Measurements from ENCODE around the gene PRKCA.

PRKCA gene

GRCh38 chr17:66762276-66762675 lies 459.9 kb downstream of the PRKCA start:
- no peak for DNase-seq

DNA sequence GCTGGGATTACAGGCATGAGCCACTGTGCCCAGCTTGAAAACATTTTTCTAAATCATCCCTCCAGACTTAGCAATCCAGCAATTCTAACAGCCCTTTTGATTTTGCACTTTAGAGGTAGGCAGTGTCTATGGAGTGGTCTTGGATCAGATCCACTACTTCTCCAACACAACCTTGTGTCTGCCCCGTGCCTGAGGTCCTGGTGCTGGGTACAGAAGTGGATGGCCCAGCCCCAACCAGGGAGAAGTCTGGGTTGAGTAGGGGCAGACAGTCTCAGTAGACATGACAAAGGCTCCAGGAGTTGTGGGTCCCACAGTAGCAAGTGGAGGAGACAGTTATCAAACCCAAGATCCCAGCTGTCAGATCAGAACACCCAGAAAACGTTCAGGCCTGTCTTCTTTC lies 460.6 kb downstream of the PRKCA start:
- DNase-seq: no peak

- peak; percentile 52 for DNase-seq
Observed at GRCh38 chr17:66764506-66764905, 462.1 kb downstream of the PRKCA start.

DNA sequence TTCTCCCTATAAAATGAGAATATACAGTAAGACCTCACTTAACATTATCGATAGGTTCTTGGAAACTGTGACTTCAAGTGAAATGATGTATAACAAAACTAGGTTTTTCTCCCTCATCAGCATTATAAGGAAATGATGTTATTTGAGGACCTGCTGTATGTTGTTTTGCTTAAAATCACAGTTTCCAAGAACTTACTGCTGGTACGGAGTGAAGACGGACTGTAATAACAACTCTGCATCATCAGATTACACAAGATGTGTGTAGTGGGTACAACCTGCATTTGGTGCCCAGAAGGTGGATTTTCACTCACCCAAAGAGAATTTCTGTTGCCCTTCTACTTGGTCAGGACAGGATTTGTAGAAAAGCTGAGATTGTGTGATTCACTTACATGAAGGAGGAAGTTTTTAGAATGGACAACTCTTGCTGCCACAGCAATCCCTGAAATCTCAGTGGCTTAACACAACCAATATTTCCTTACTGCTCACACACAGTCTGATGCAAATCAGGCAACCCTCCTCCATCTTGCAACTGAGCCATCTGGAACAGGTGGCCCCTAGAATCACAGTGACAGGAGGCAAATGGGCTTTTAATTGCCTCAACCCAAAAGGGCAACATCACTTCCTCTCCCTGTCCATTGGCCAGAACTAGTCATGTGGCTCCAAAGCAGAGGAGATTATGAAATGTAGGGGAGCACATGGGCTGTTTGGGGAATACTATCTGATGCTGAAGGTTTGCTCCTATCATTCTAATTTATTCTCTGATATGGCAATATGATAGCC lies 464.9 kb downstream of the PRKCA start:
- DNase-seq: no peak

GRCh38 chr17:66769911-66770310 lies 467.5 kb downstream of the PRKCA start:
- DNase-seq: no peak

DNA sequence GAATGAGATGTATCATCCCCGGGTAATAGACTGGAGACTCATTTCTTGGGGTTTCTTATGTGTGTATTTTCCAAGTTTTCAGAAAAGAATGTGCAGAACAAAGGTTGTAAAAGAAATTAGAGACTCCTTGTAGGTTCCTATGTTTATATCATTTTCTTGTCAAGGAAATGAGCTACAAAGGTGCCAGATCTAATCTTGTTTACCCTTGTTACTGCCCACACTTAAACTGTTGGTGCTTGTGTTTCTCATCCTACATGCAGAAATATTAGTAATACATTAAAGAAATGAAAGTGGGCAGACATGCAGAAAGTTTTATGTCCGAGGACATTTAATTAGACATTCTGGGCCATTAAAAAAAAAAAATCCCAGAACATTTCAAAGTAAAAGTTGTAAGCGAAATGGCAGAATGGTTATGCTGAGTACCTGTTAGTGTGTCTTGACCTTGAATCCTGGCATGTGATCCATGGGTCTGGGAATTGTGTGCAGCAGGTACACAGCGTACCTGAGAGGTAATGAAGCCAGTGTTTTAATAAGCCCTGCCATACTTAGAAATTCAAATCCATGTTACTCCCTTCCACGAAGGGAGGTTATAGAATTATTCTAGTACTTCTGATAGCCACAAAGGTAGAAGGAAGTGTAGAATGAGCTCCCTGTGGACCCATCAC lies 469.9 kb downstream of the PRKCA start:
- DNase-seq: no peak

DNA sequence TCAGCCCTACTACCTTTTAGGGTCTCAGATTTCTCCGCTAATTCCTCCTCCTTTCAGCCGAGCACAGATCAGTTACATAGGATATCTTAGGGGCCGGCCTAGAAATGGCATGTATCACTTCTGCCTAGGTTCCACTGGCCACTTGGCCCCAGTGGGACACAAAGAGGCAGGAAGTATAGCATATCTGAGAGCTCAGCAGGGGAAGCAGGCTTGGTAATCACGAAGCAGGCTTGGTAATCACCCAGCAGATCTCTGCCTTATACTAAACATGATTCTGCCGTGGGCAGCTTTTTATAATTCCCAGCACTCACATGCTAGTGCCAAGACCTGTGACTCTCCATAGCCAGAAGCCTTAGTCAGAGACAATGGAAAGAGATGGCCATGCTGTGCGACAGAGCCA lies 472.9 kb downstream of the PRKCA start:
- no peak for DNase-seq

GRCh38 chr17:66775881-66776400 lies 473.5 kb downstream of the PRKCA start:
- DNase-seq: no peak

DNA sequence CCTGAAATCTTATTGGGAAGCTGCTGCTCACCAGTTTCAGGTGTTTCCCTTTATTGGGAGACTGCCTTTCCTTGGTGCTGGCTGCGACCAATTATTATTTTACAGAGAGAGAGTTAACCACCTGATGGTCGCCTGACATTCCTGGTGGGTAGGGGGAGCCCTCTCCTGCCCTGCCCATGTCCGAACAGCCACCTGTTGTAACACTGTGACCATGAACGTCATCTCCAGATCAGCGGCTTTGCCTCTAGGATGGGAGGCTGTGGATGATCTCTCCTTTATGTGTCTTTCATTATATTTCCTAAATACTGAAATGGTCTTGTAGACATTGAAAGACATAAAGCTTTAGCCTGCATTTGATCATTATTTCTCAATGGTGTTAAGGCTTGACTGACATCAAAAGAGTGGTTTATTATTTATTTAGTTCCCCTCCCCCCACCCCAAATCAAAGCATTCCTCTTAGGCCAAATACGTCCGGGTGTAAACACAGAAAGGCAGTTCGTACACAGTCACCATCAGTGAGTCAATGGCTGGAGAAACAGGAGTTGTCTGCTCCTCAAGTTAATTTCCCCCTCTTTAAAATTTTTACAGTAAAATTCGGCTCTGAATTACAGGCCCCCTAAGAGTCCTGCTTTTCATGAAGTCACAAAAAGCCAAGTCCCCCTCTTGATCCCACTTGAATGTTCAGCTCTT lies 474.7 kb downstream of the PRKCA start:
- DNase-seq: no peak

- no peak for DNase-seq
Observed at GRCh38 chr17:66777689-66778225, 475.3 kb downstream of the PRKCA start.

DNA sequence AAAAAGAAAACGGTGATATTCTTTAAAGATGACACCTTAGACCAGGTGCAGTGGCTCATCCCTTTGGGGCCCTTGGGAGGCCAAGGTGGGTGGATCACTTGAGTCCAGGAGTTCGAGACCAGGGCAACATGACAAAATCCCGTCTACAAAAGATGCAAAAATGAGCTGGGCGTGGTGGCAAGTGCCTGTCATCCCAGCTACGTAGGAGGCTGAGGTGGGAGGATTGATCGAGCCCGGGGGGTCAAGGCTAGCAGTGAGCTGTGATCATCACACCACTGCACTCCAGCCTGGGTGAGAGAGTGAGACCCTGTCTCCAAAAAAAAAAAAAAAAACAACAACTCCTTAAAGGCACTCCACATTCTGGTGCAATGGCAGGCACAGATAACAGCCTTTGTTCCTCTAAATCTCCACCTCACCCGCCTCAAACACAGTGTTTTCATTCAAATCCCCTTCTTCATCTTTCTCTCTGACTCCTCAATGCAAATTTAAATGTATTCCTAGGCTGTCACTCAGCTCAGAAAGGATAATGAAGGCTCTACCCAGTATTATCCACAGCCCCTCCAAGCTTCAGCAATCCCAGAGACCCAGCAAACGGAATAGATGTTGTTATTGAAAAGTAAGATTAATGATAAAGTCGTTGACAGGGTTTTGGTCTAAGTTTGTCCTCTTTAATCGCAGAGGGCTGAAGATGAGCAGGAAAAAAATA lies 476.3 kb downstream of the PRKCA start:
- DNase-seq: no peak

DNA sequence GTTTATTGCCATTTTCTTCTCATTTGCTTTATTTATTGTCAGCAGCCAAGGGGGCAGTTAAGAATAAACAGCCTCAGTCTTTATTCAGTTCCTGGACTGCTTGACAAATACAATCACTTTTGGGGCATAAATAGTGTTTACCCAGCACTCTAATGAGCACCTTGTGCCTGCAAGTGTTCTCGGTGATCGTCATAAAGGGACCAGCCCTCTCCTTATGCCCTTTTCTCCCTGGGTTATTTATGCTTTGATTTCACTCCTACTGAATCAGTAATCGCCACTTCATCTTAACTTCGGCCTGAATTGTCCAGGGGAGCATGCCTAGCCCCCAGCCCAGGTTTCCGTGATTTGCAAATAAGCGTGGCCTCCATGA lies 476.8 kb downstream of the PRKCA start:
- DNase-seq: no peak

- no peak for DNase-seq
Observed at GRCh38 chr17:66781135-66781534, 478.7 kb downstream of the PRKCA start.

DNA sequence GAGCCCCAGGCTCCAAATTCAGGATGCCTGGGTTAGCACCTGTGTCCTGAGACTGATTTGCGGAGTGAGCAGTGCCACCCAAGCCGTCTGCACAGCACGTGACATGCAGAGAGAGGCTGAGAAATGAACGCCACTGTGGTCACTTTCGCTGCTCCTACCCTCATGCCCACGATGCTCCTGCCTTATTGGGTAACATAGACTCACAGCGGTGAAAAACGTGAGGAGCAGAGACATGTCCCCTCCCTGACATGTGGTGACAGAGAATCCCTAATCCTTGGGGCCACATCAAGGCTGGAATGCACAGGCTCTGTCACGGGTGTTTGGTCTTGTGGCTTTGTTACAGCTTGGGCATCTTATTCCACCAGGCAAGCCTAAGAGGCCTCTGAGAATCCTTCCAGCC lies 480.4 kb downstream of the PRKCA start:
- DNase-seq: no peak

DNA sequence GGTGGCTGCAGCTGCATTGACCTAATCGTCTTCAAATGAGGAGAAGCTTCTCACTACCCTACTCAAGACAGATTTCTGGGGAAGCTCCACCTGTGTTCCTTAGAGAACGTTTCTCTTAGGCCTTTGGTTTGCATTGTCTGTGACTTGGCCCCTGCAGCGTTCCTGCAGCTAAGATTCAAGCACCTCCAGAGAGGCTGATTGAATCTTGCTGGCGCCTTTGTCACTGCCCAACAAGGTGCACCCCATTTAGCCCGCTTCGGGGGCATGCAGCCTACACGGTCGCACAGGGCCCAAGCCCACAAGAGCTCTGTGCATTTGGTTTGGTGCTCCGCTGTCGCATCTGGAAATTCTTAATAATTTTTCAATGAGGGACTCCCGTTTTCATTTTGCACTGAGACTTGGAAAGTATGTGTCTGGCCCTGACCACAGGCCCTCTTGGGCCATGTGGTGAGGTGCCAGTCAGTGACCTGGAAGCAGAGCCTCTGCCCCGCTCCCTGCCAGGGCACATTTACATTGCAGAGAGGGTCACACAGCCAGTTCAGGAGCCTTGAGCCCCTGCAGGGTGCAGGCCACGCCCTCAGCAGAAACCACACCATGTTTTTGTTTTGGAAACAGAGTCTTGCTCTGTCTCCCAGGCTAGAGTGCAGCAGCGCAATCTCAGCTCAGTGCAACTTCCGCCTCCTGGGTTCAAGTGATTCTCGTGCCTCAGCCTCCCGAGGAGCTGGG lies 481.4 kb downstream of the PRKCA start:
- DNase-seq: no peak

DNA sequence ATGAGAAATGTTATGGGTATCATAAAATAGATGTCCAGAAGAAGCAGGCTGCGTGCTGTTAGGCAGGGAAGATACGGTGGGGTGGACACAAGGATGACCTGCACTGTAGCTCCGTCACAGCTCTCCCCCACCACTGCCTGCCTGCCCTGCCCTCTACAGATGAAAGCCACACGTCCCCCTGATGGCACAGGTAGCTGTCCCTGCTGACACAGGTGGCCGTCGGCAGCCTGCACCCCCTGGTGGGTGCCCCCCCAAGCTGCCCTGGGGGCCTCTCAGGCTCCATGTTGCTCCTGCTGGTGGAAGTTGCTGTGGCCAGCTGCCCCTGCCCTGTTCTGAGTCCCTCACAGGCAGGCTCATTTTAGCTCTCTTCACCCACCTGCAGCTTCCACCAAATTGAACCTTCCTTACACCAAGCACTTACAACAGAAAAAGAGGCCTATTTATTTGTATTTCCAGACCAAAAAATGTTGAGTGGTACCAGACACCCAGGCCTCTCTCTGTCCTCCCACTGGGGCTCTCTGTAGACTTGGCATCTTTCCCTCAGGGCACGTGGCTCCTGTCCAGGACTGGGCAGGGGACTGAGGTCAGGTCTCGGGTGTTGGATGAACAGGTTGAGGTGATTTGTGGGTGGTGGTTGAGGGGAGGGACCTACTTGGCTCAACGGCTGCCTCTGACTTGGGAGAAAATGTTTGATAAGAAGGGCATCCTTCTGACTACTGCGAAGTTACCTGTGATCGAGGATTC lies 482.4 kb downstream of the PRKCA start:
- DNase-seq: no peak

GRCh38 chr17:66786107-66786506 lies 483.7 kb downstream of the PRKCA start:
- no peak for DNase-seq

- no peak for DNase-seq
Observed at GRCh38 chr17:66787914-66788313, 485.5 kb downstream of the PRKCA start.

GRCh38 chr17:66789093-66789492 lies 486.7 kb downstream of the PRKCA start:
- DNase-seq: no peak

- no peak for DNase-seq
Observed at GRCh38 chr17:66789961-66790437, 487.6 kb downstream of the PRKCA start.

DNA sequence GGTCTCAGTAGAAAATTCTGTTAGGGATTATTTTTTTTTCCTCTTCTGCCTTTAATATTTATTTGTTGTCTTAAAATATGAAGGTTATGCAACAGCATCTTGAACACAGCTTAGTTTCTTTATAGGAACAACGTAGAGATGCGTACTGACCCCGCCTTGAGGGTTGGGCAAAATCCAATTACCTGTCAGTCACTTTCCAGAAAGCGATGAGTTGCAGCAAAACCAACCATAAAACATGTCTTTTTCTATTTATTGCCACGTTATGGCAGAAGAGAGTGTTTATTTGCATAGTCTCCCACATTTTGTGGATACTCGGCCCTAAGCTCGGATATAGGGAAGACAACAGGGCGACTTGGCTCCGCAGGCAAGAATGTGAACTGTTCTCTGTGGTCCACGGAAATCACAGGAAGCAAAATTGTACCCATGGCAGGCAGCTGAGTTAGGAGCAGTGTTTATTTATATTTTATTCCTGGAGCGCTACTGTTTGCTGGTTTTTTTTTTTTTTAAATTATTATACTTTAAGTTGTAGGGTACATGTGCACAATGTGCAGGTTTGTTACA lies 488.2 kb downstream of the PRKCA start:
- no peak for DNase-seq
